Duodenal mucosa (tissue), 2 donors: ENCODE data around the gene CD247.

Experiments
- H3K27ac ChIP-seq: one replicate; pipeline ENCODE4 v1.7.0; 2013; ENCODE audit warnings: low read depth, low read length
- H3K27me3 ChIP-seq, 2 donors: one replicate each; pipeline ENCODE4 v1.7.0; 2013; ENCODE audit warnings: low read length in 2 of 2, control low read depth in 1 of 2; ENCODE audit not compliant: insufficient read depth in 2 of 2, control insufficient read depth in 1 of 2
- H3K36me3 ChIP-seq, 2 donors: one replicate each; pipeline ENCODE4 v1.7.0; 2013; ENCODE audit warnings: low read length in 2 of 2, control low read depth in 1 of 2; ENCODE audit not compliant: insufficient read depth in 2 of 2, control insufficient read depth in 1 of 2
- H3K4me1 ChIP-seq, 2 donors: one replicate each; pipeline ENCODE4 v1.7.0; 2013; ENCODE audit warnings: low read length in 2 of 2, control low read depth in 1 of 2; ENCODE audit not compliant: insufficient read depth in 2 of 2, control insufficient read depth in 1 of 2
- H3K4me3 ChIP-seq, 2 donors: one replicate each; pipeline ENCODE4 v1.7.0; 2013; ENCODE audit warnings: low read length in 2 of 2, low read depth in 1 of 2
- H3K9ac ChIP-seq, 2 donors: one replicate each; pipeline ENCODE4 v1.7.0; 2013; ENCODE audit warnings: low read length in 2 of 2, low read depth in 1 of 2
- H3K9me3 ChIP-seq, 2 donors: one replicate each; pipeline ENCODE4 v1.7.0; 2013; ENCODE audit warnings: low read length in 2 of 2, control low read depth in 1 of 2; ENCODE audit not compliant: control insufficient read depth in 1 of 2

Gene CD247

DNA sequence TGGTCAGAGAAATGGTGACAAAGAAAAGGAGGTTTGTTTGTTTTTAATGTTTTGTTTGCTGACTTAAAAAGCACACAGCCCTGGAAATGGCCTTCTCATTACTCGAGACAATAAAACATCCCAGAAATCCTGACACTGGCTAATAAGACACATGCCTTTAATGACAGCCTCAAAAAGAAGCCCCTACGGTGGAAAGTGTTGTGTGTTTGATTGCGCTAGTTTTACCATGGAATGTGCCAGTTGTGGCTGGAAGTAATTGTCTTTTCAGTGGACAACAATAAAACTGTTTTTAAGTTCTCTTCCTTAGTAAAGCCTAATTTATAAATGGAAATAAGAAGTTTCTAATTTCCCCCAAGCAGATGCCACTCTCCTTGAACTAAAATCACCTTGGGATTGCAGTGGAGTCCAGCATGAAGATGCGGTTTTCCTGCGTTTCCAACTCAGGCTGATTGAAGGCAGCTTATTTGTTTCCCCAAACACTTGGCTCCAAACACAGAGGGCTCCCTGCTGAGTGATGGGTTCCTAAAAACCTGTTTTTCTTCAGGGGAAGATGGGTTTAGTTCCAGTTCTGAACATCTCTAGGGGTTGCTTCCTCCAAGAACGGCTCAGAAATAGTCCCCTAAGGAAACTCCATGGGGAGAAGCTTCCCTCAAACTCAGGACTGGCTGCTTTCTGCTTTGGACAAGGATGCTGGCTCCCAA lies 54.3 kb downstream of the CD247 start:
- H3K36me3 ChIP-seq: no peaks in the 10 kb centered on the region
- H3K27ac ChIP-seq: no peak overlapping the region
- no peaks in the 10 kb centered on the region for H3K27me3 ChIP-seq
- no peak overlapping the region for H3K4me3 ChIP-seq
- no peak overlapping the region for H3K9ac ChIP-seq
- no peaks in the 10 kb centered on the region for H3K9me3 ChIP-seq
- H3K4me1 ChIP-seq: no peaks in the 10 kb centered on the region

- H3K4me3 ChIP-seq: no peak overlapping the region
- no peaks in the 10 kb centered on the region for H3K9me3 ChIP-seq
- no peaks in the 10 kb centered on the region for H3K27me3 ChIP-seq
- H3K4me1 ChIP-seq: no peaks in the 10 kb centered on the region
- no peak overlapping the region for H3K27ac ChIP-seq
- H3K9ac ChIP-seq: no peak overlapping the region
- no peaks in the 10 kb centered on the region for H3K36me3 ChIP-seq
These were observed 55.2 kb downstream of the CD247 start for GRCh38 chr1:167463080-167463479.

DNA sequence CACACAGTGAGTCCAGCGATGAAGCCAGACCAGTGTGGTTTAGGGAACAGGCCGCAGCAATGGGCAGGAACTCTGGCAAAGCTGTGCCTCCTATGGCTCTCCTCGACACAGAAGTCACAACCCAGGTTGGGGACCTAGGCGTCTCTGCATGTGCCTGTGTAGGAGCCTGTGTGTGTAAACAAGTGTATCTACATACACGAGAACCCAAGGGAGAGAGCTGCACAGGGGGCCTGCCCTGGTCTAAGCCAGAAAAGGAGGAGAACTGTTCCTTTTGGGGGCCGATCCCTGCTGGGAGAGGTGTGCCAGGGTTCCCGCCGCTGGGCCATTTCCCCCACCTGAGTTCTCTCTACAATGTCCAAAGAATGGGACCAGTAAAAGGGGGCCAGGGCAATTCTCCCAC lies 56.0 kb downstream of the CD247 start:
- Histone ChIP-seq H3K4me3 (no peak overlapping the region), H3K4me1 (no peaks in the 10 kb centered on the region), H3K27me3 (no peaks in the 10 kb centered on the region), H3K9ac (no peak overlapping the region), H3K36me3 (no peaks in the 10 kb centered on the region), H3K9me3 (no peaks in the 10 kb centered on the region), H3K27ac (no peak overlapping the region)

- Histone ChIP-seq H3K27ac (no peak overlapping the region), H3K36me3 (no peaks in the 10 kb centered on the region), H3K4me1 (no peaks in the 10 kb centered on the region), H3K9ac (no peak overlapping the region), H3K4me3 (no peak overlapping the region), H3K27me3 (no peaks in the 10 kb centered on the region), H3K9me3 (no peaks in the 10 kb centered on the region)
These were observed 57.5 kb downstream of the CD247 start for GRCh38 chr1:167460836-167461235.

GRCh38 chr1:167457936-167458584 lies 60.3 kb downstream of the CD247 start:
- Histone ChIP-seq H3K4me1 (peaks cover 0 to 4% of the 10 kb centered on the region in 2 donors), H3K9ac (no peak overlapping the region), H3K9me3 (no peaks in the 10 kb centered on the region), H3K27me3 (no peaks in the 10 kb centered on the region), H3K36me3 (no peaks in the 10 kb centered on the region), H3K4me3 (no peak overlapping the region), H3K27ac (no peak overlapping the region)

DNA sequence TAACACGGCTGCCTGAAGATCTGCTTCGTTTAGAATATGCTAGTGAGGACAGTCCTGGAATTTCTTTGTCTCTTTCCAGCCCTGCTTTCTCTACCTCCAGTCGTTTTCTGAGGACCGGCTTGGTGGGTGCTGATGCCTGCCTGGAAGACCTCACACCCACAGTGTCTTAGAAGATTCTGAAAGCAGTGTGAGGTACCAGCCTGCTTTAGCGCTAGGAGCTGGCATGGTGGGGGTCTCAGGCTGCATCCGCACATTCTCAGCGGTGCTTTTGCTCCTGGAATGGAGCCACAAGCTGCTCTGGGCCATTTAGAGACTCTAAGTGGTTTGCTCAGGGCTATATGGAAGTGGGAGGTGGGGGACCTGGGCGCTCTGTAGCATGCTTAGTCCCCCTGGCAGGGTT lies 61.4 kb downstream of the CD247 start:
- Histone ChIP-seq H3K4me1 (peaks cover 0 to 4% of the 10 kb centered on the region in 2 donors), H3K36me3 (no peaks in the 10 kb centered on the region), H3K9me3 (no peaks in the 10 kb centered on the region), H3K27ac (no peak overlapping the region), H3K4me3 (no peak overlapping the region), H3K9ac (no peak overlapping the region), H3K27me3 (peaks cover 0 to 3% of the 10 kb centered on the region in 2 donors)

DNA sequence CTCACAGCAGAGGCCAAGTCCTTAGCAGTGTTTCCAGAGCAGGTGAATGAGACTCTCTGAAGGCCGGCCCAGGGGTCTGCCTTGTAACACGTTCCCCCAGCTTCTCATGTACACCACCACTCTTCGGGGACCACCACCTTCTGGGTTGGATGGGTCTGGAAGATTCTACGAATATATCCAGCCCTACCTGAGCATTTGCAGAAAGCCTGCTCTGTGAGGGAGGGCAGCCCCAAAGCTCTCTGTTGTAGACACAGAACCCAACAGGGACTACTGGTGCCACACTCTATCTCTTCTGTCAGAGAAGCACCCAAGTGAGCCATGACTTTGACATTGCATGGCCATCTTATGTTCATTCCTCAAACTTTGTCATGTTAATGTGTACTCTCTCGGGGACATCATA lies 61.8 kb downstream of the CD247 start:
- H3K36me3 ChIP-seq: no peaks in the 10 kb centered on the region
- no peaks in the 10 kb centered on the region for H3K9me3 ChIP-seq
- peak overlapping the region in 1 of 2 donors; percentile 74 for H3K4me3 ChIP-seq
- no peak overlapping the region for H3K27ac ChIP-seq
- peaks cover 0 to 4% of the 10 kb centered on the region in 2 donors for H3K4me1 ChIP-seq
- peaks cover 0 to 3% of the 10 kb centered on the region in 2 donors for H3K27me3 ChIP-seq
- H3K9ac ChIP-seq: no peak overlapping the region

- peaks cover 0 to 4% of the 10 kb centered on the region in 2 donors for H3K4me1 ChIP-seq
- peak overlapping the region; percentile 74 to 84 for H3K4me3 ChIP-seq
- peak overlapping the region; percentile 66 to 70 for H3K9ac ChIP-seq
- peaks cover 0 to 3% of the 10 kb centered on the region in 2 donors for H3K27me3 ChIP-seq
- H3K27ac ChIP-seq: no peak overlapping the region
- no peaks in the 10 kb centered on the region for H3K36me3 ChIP-seq
- no peaks in the 10 kb centered on the region for H3K9me3 ChIP-seq
These were observed 62.4 kb downstream of the CD247 start for GRCh38 chr1:167455786-167456446.

GRCh38 chr1:167454894-167455785 lies 63.2 kb downstream of the CD247 start:
- Histone ChIP-seq H3K9me3 (no peaks in the 10 kb centered on the region), H3K4me1 (peaks cover 0 to 4% of the 10 kb centered on the region in 2 donors), H3K27me3 (peaks cover 0 to 3% of the 10 kb centered on the region in 2 donors), H3K36me3 (no peaks in the 10 kb centered on the region), H3K4me3 (peak overlapping the region; percentile 74 to 84), H3K27ac (no peak overlapping the region), H3K9ac (peak overlapping the region; percentile 66 to 70)
